A549 treated with ZK216348 at 1 μM for 4 hours (cell line): ENCODE measurements around the gene PTGER2. TPM values are rescaled to one million over a fixed set of nuclear protein-coding genes. Genes with fewer than 3 reads are reported as not detected.

Experiments
- total RNA-seq: library from RNA; stranded (reverse); fragments of 200-300 nt; extraction: Qiagen RNA extraction; gene quantifications from 5 replicates; pipeline ENCODE4 v1.2.3, GENCODE V29; 2022; ENCODE audit warnings: low read depth

PTGER2 gene
- 1.7 to 2.9 TPM (median 2.5 TPM) in 5 replicates for total RNA-seq

DNA sequence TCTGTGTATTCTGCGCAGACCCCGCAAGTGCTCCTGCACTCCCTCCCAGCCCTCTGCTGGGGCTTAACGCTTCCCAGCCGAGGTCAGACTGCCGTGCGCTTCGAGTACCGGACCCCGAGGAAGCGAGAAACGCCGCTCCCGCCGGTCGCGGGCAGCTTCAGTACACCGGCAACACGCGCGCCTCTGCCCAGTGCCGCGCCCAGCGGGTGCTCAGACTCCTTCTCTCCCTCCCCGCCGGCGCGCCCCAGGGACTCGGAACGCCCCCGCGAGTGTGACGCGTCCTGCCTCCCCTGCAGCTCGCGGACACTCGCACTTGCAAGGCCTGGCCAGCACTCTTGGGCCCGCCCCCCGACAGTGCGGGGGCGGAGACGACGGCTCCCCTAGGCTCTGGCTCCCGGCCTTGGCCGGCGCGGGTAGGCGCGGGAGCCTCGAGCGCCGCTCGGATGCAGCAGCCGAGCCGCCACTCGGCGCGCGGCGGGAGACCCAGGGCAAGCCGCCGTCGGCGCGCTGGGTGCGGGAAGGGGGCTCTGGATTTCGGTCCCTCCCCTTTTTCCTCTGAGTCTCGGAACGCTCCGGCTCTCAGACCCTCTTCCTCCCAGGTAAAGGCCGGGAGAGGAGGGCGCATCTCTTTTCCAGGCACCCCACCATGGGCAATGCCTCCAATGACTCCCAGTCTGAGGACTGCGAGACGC is at the start of gene PTGER2:
Gene PTGER2, plus strand, starts transcription at position 410 of the 692 bp plus-strand sequence. Its CDS starts 237 bp downstream, at position 647.

DNA sequence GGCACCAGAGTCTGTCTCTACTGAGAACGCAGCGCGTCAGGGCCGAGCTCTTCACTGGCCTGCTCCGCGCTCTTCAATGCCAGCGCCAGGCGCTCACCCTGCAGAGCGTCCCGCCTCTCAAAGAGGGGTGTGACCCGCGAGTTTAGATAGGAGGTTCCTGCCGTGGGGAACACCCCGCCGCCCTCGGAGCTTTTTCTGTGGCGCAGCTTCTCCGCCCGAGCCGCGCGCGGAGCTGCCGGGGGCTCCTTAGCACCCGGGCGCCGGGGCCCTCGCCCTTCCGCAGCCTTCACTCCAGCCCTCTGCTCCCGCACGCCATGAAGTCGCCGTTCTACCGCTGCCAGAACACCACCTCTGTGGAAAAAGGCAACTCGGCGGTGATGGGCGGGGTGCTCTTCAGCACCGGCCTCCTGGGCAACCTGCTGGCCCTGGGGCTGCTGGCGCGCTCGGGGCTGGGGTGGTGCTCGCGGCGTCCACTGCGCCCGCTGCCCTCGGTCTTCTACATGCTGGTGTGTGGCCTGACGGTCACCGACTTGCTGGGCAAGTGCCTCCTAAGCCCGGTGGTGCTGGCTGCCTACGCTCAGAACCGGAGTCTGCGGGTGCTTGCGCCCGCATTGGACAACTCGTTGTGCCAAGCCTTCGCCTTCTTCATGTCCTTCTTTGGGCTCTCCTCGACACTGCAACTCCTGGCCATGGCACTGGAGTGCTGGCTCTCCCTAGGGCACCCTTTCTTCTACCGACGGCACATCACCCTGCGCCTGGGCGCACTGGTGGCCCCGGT is 46.4 kb upstream of the PTGER2 start, which contains the start of gene PTGDR:
Gene PTGDR, plus strand, starts transcription at position 198 of the 778 bp plus-strand sequence. Its CDS starts 117 bp downstream, at position 315.

Other genes with a start within 250 kb of the PTGER2 start
- gene NID2, start 245.3 kb upstream of the PTGER2 start, total RNA-seq = 20.3 to 32.6 TPM (median 28.8 TPM) in 5 replicates
- not detected in 5 replicates for gene PTGDR, start 46.6 kb upstream of the PTGER2 start, total RNA-seq
- 0.78 to 1.4 TPM (median 1.0 TPM) in 5 replicates for gene TXNDC16, start 238.2 kb downstream of the PTGER2 start, total RNA-seq
- 0.09 to 0.34 TPM (median 0.11 TPM) in 5 replicates for gene GPR137C, start 238.5 kb downstream of the PTGER2 start, total RNA-seq